ENCODE measurements around the gene ITGA2.

ITGA2 gene

DNA sequence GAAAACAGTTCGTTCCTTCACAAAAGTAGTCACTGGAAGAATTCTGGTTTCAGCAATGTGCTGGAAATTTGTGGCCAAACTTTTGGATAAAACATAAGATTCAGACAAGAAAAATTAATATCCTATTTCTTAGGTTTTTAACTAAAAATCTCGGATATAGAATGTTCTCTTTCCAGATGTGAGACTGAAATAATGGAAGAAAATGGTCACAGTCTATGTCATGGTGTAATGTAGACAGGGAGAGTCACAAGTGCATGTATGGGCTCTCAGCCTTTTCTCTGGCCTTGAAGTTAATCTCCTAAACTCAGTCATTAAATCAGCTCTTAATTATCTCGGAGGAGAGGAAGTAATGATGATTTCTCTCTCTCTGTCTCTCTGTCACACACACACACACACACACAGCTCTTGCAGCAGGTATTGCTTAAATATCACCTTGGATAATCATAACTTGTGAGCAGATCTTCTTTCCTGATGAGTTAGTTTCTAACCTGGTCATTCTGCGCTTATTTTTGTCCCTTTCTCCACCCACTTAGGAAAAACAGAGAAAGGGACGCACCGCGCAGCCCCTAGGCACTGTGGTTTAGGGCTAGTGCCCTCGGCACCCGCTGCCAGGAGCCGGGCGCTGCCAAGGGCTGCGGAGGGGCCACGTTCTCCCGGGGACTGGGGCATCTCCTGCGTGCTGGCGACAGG lies 672 bp upstream of the ITGA2 start:
- H3K4me3 ChIP-seq (ENCODE audit: low read length in 2 of 2), result peak overlapping the region; percentile 84 to 85
- peaks cover 11% of the 10 kb centered on the region for H3K4me1 ChIP-seq (ENCODE audit: control insufficient read depth, insufficient read depth, low read length)
- H3K36me3 ChIP-seq (ENCODE audit: control insufficient read depth in 2 of 2, insufficient read depth in 2 of 2, low read length in 2 of 2), result no peaks in the 10 kb centered on the region
- no peaks in the 10 kb centered on the region for H3K9me3 ChIP-seq (ENCODE audit: control insufficient read depth in 2 of 2, low read length in 2 of 2)
- H3K27me3 ChIP-seq (ENCODE audit: control insufficient read depth in 1 of 2, insufficient read depth in 2 of 2, low read length in 2 of 2), result no peaks in the 10 kb centered on the region
- no peak overlapping the region for H3K27ac ChIP-seq (ENCODE audit: low read length)
- H3K9ac ChIP-seq (ENCODE audit: low read length in 2 of 2), result no peak overlapping the region

DNA sequence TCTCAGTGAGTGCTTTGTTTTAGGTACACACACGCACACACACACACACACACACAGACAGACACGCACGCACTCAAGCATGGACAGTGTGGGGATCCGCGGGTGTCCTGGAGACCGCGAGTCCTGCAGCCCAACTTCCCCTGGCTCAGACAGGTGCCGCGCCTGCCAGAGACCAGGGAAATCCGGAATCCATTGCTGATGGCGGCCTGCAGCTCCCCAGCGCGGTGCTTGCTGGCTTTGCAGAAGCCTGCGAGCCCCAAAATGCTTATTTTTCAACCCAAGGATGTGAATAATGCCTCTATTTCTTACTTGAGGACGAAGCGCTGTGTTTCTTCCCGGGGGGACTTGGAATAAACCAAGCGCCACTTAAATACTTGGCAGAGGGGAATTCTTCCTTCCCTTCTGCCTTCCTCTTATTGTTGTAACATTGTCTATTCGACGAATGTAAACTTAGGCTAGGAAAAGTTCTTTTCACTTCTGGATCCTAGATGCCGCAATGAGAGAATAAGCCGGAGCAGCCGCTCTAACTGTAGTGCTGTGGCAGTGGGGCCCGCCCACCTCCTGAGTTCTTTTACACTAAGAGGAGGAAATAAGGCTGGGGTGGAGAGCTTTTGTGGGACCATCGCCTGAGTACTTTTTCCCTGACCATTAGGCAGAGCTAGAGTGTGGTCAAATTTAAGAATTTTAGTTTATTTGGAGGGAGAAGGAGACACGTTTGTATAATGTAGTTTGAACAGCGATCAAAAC lies 802 bp downstream of the ITGA2 start:
- H3K36me3 ChIP-seq (ENCODE audit: control insufficient read depth in 2 of 2, insufficient read depth in 2 of 2, low read length in 2 of 2), result no peaks in the 10 kb centered on the region
- H3K27ac ChIP-seq (ENCODE audit: low read length), result no peak overlapping the region
- H3K4me3 ChIP-seq (ENCODE audit: low read length in 2 of 2), result peak overlapping the region; percentile 84 to 85
- no peaks in the 10 kb centered on the region for H3K27me3 ChIP-seq (ENCODE audit: control insufficient read depth in 1 of 2, insufficient read depth in 2 of 2, low read length in 2 of 2)
- peaks cover 11% of the 10 kb centered on the region for H3K4me1 ChIP-seq (ENCODE audit: control insufficient read depth, insufficient read depth, low read length)
- H3K9ac ChIP-seq (ENCODE audit: low read length in 2 of 2), result peak overlapping the region; percentile 37 to 63
- no peaks in the 10 kb centered on the region for H3K9me3 ChIP-seq (ENCODE audit: control insufficient read depth in 2 of 2, low read length in 2 of 2)

DNA sequence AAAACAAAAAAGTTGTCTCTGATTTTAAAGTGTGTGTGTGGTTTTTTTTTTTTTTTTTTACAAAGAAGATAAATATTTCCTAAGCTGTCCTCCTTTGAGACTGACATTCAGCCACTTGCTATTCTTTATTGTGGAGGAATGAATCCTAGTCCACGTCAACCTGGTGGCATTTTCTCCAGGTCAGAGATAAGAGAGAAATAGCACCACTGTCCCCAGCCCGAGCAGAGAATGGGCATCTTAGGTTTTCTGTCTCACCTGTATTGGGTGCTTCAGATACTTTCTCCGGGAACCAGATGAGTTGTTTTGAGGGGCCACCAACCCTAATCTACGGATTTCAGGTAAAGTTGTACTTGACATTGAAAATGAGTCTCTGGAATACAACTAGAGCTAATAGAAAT lies 1.4 kb downstream of the ITGA2 start:
- Histone ChIP-seq H3K27me3 (ENCODE audit: control insufficient read depth in 1 of 2, insufficient read depth in 2 of 2, low read length in 2 of 2) (no peaks in the 10 kb centered on the region), H3K9me3 (ENCODE audit: control insufficient read depth in 2 of 2, low read length in 2 of 2) (no peaks in the 10 kb centered on the region), H3K36me3 (ENCODE audit: control insufficient read depth in 2 of 2, insufficient read depth in 2 of 2, low read length in 2 of 2) (no peaks in the 10 kb centered on the region), H3K4me1 (ENCODE audit: control insufficient read depth, insufficient read depth, low read length) (peaks cover 11% of the 10 kb centered on the region), H3K27ac (ENCODE audit: low read length) (no peak overlapping the region), H3K4me3 (ENCODE audit: low read length in 2 of 2) (peak overlapping the region in 1 of 2 donors; percentile 85), H3K9ac (ENCODE audit: low read length in 2 of 2) (peak overlapping the region in 1 of 2 donors; percentile 63)

DNA sequence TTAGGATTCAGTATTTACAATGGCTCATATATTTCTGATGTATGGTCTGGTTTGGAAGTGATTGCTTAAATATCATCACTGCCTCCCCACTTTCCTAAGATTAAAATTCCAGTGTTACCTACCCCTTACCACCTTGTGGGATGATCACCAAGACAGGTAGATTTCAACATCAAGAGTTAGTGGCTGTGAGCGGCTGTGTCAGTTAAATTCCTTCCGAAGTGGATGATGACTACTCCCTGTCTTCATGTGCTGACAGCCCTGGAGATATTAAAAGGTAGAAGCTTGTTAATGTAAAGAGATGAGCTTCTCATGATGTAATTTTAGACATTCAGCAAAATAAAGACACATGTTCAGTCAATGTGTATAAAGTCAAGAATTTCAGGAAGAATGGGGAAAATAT lies 4.2 kb downstream of the ITGA2 start:
- H3K9ac ChIP-seq (ENCODE audit: low read length in 2 of 2), result no peak overlapping the region
- H3K4me1 ChIP-seq (ENCODE audit: control insufficient read depth, insufficient read depth, low read length), result peaks cover 11% of the 10 kb centered on the region
- no peaks in the 10 kb centered on the region for H3K36me3 ChIP-seq (ENCODE audit: control insufficient read depth in 2 of 2, insufficient read depth in 2 of 2, low read length in 2 of 2)
- H3K9me3 ChIP-seq (ENCODE audit: control insufficient read depth in 2 of 2, low read length in 2 of 2), result no peaks in the 10 kb centered on the region
- H3K4me3 ChIP-seq (ENCODE audit: low read length in 2 of 2), result no peak overlapping the region
- no peak overlapping the region for H3K27ac ChIP-seq (ENCODE audit: low read length)
- H3K27me3 ChIP-seq (ENCODE audit: control insufficient read depth in 1 of 2, insufficient read depth in 2 of 2, low read length in 2 of 2), result no peaks in the 10 kb centered on the region

DNA sequence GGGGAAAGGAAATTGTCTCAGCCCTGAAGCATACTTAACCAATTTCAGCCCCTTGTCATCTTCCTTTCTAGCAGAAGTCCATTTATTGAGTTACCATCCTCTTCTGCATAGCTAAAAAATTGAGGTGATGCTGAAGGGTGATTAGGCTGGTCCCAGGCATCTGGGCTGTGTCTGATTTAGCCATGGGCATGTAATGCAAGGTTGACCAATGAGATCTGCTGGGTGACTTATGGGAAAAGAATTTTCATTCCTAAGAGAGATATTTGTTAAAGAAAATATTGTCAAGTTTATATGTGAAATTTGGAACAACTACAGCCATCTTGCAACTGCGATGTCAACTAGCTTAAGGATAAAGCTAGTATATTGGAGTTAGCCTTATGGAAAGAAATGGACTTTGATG lies 5.1 kb downstream of the ITGA2 start:
- Histone ChIP-seq H3K27me3 (ENCODE audit: control insufficient read depth in 1 of 2, insufficient read depth in 2 of 2, low read length in 2 of 2) (no peaks in the 10 kb centered on the region), H3K4me1 (ENCODE audit: control insufficient read depth, insufficient read depth, low read length) (peaks cover 7% of the 10 kb centered on the region), H3K4me3 (ENCODE audit: low read length in 2 of 2) (no peak overlapping the region), H3K27ac (ENCODE audit: low read length) (no peak overlapping the region), H3K36me3 (ENCODE audit: control insufficient read depth in 2 of 2, insufficient read depth in 2 of 2, low read length in 2 of 2) (no peaks in the 10 kb centered on the region), H3K9me3 (ENCODE audit: control insufficient read depth in 2 of 2, low read length in 2 of 2) (no peaks in the 10 kb centered on the region), H3K9ac (ENCODE audit: low read length in 2 of 2) (no peak overlapping the region)

DNA sequence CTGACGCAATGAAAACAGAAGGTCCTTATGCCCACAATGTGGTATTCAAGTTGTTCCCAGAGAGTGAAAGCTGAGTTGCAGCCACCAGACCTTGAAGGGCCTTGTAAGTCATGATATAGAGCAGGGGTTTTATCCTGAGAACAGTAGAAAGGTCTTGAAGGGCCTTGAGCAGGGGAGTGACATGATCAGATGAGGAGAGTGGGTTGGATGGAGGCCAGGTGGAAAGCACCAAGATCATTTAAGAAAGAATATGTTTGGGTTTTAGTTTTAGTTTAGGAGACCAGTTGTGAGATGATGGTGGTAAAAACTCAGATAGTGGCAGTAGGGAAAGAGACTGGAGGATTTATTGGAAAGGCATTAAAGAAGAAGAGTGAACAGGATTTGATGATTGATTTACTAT lies 5.9 kb downstream of the ITGA2 start:
- H3K36me3 ChIP-seq (ENCODE audit: control insufficient read depth in 2 of 2, insufficient read depth in 2 of 2, low read length in 2 of 2), result no peaks in the 10 kb centered on the region
- peaks cover 2% of the 10 kb centered on the region for H3K4me1 ChIP-seq (ENCODE audit: control insufficient read depth, insufficient read depth, low read length)
- no peaks in the 10 kb centered on the region for H3K27me3 ChIP-seq (ENCODE audit: control insufficient read depth in 1 of 2, insufficient read depth in 2 of 2, low read length in 2 of 2)
- H3K27ac ChIP-seq (ENCODE audit: low read length), result no peak overlapping the region
- H3K9ac ChIP-seq (ENCODE audit: low read length in 2 of 2), result no peak overlapping the region
- no peaks in the 10 kb centered on the region for H3K9me3 ChIP-seq (ENCODE audit: control insufficient read depth in 2 of 2, low read length in 2 of 2)
- no peak overlapping the region for H3K4me3 ChIP-seq (ENCODE audit: low read length in 2 of 2)

DNA sequence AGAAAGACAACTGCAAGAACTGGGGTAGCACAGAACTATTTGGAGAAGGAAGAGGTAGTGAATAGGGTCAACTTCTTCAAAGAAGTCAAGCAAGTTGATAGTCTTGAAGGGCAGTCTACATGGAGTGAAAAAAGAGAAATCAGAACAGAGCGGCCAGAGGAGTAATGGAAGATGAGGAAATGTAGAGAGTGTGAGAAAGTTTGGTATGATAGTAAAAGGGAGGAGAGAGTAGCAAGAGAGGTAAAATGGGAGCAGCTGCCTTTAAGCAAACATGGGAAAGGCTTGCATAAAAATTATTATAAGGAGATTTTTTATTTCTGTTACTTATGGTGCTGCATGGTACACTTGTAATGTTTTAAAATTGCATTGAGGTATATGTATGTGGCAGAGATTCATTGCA lies 6.8 kb downstream of the ITGA2 start:
- H3K4me3 ChIP-seq (ENCODE audit: low read length in 2 of 2), result no peak overlapping the region
- no peak overlapping the region for H3K9ac ChIP-seq (ENCODE audit: low read length in 2 of 2)
- no peaks in the 10 kb centered on the region for H3K9me3 ChIP-seq (ENCODE audit: control insufficient read depth in 2 of 2, low read length in 2 of 2)
- H3K27ac ChIP-seq (ENCODE audit: low read length), result no peak overlapping the region
- H3K4me1 ChIP-seq (ENCODE audit: control insufficient read depth, insufficient read depth, low read length), result no peaks in the 10 kb centered on the region
- no peaks in the 10 kb centered on the region for H3K36me3 ChIP-seq (ENCODE audit: control insufficient read depth in 2 of 2, insufficient read depth in 2 of 2, low read length in 2 of 2)
- H3K27me3 ChIP-seq (ENCODE audit: control insufficient read depth in 1 of 2, insufficient read depth in 2 of 2, low read length in 2 of 2), result no peaks in the 10 kb centered on the region

DNA sequence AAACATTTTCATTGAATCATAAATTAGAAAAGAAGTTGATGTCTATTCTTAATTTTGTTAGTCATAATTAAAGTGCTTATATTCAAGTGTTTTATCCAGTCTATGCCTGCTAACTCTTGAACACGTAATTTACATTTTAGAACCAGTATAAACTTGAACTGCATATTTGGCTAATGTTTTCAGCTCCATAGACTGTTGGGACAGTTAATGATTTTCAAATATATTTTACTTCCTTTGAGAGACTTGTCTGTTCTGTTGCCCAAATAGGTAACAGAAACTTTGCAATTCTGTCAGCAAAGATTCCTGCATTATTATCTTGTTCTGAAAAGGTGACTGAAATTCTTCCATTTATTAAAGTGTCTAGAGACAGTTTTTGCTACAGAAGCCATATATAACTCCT lies 7.8 kb downstream of the ITGA2 start:
- Histone ChIP-seq H3K27ac (ENCODE audit: low read length) (no peak overlapping the region), H3K9me3 (ENCODE audit: control insufficient read depth in 2 of 2, low read length in 2 of 2) (no peaks in the 10 kb centered on the region), H3K4me1 (ENCODE audit: control insufficient read depth, insufficient read depth, low read length) (no peaks in the 10 kb centered on the region), H3K4me3 (ENCODE audit: low read length in 2 of 2) (no peak overlapping the region), H3K9ac (ENCODE audit: low read length in 2 of 2) (no peak overlapping the region), H3K27me3 (ENCODE audit: control insufficient read depth in 1 of 2, insufficient read depth in 2 of 2, low read length in 2 of 2) (no peaks in the 10 kb centered on the region), H3K36me3 (ENCODE audit: control insufficient read depth in 2 of 2, insufficient read depth in 2 of 2, low read length in 2 of 2) (no peaks in the 10 kb centered on the region)

DNA sequence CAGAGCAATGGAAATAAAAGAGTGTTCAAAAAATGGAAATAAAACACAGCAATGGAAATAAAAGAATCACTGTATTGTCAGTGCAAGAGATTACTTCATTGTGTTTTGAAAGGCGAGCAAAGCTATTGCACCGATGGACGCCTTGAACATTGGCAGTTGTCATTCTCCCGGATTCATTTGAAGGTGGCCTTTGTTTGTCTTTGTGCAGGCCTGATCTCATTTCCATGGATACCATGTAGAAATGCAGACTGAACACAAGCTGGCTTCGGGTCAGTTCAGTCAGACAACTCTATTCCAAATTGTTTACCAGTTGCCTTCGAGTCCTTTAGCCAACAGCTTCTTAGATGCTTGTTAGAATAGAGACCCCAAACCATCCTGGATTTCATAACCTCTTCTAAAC lies 8.3 kb downstream of the ITGA2 start:
- Histone ChIP-seq H3K27me3 (ENCODE audit: control insufficient read depth in 1 of 2, insufficient read depth in 2 of 2, low read length in 2 of 2) (no peaks in the 10 kb centered on the region), H3K9me3 (ENCODE audit: control insufficient read depth in 2 of 2, low read length in 2 of 2) (no peaks in the 10 kb centered on the region), H3K27ac (ENCODE audit: low read length) (no peak overlapping the region), H3K9ac (ENCODE audit: low read length in 2 of 2) (no peak overlapping the region), H3K4me1 (ENCODE audit: control insufficient read depth, insufficient read depth, low read length) (no peaks in the 10 kb centered on the region), H3K4me3 (ENCODE audit: low read length in 2 of 2) (no peak overlapping the region), H3K36me3 (ENCODE audit: control insufficient read depth in 2 of 2, insufficient read depth in 2 of 2, low read length in 2 of 2) (no peaks in the 10 kb centered on the region)

DNA sequence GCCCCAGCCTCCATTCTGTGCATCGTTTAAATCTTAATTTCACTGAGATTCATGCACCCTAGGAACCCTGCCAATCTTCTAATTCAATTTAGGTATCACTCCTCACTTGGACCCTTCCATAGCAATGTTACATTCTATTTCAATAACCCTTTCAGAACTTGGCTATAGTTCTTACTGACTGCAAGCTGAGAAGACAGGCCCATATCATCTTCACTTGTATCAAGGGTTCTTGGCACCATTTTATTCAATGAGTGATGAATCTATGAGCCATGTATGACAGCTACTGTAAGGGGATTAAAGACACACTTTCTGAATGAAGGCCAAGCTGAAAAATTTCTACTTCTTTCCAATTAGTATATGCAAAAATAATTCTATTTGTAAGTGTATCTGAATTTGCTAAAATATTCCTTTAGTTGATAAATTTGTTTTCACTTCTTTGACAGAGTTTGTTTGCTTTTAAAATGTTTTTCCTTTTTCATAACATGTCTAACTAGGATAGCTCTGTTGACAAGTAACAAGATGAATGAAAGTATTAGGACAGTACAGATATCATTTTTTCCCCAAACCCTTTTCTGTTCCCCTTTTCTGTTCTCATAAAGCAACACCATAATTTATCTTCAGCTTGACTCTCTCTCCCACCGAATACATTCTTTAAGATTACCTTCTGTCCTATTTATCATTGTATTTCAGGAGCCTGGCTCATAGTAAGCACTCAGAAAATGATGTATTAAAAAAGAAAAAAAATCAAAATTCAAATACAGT lies 9.6 kb downstream of the ITGA2 start:
- Histone ChIP-seq H3K9me3 (ENCODE audit: control insufficient read depth in 2 of 2, low read length in 2 of 2) (no peaks in the 10 kb centered on the region), H3K27ac (ENCODE audit: low read length) (no peak overlapping the region), H3K27me3 (ENCODE audit: control insufficient read depth in 1 of 2, insufficient read depth in 2 of 2, low read length in 2 of 2) (no peaks in the 10 kb centered on the region), H3K36me3 (ENCODE audit: control insufficient read depth in 2 of 2, insufficient read depth in 2 of 2, low read length in 2 of 2) (no peaks in the 10 kb centered on the region), H3K9ac (ENCODE audit: low read length in 2 of 2) (no peak overlapping the region), H3K4me1 (ENCODE audit: control insufficient read depth, insufficient read depth, low read length) (no peaks in the 10 kb centered on the region), H3K4me3 (ENCODE audit: low read length in 2 of 2) (no peak overlapping the region)

Data from stomach smooth muscle (tissue), 2 donors.